HEK293T (cell line): Measurements from ENCODE around the gene AKAP8L.

Source experiments
- CTCF ChIA-PET: fragments of 350-600 bp; formaldehyde crosslinking; extraction: SDS; loops from one replicate; lab custom pipeline; 2021; ENCODE audit warnings: antibody characterized with exemption, inconsistent platforms; lab: Yijun Ruan, JAX
- POLR2A ChIA-PET: fragments of 350-600 bp; formaldehyde crosslinking; extraction: SDS; loops from one replicate; lab custom pipeline; 2020; ENCODE audit warnings: antibody characterized with exemption, inconsistent platforms; lab: Yijun Ruan, JAX
- DNase-seq: peaks from one replicate; pipeline ENCODE4 v3.0.0; 2012; ENCODE audit warnings: mixed read lengths; ENCODE audit errors: extremely low spot score
- ARNT ChIP-seq: fragments of 450-650 bp; IDR thresholded peaks from 2 replicates; pipeline ENCODE4 v1.6.1; 2017; ENCODE audit warnings: mild to moderate bottlenecking
- BHLHE40 ChIP-seq: fragments of 450-650 bp; IDR thresholded peaks from 2 replicates; pipeline ENCODE4 v1.6.1; 2016; ENCODE audit warnings: mild to moderate bottlenecking, moderate library complexity, borderline replicate concordance
- CTBP1 ChIP-seq: fragments of 450-650 bp; IDR thresholded peaks from 2 replicates; pipeline ENCODE4 v1.6.1; 2016; ENCODE audit warnings: borderline replicate concordance
- ELF4 ChIP-seq: fragments of 450-650 bp; IDR thresholded peaks from 2 replicates; pipeline ENCODE4 v1.6.1; 2017; ENCODE audit warnings: antibody characterized with exemption
- FOXA1 ChIP-seq: fragments of 450-650 bp; IDR thresholded peaks from 2 replicates; pipeline ENCODE4 v1.6.1; 2016; ENCODE audit warnings: mild to moderate bottlenecking
- FOXK2 ChIP-seq: fragments of 450-650 bp; IDR thresholded peaks from 2 replicates; pipeline ENCODE4 v1.6.1; 2016; ENCODE audit warnings: mild to moderate bottlenecking
- FOXM1 ChIP-seq: fragments of 450-650 bp; IDR thresholded peaks from 2 replicates; pipeline ENCODE4 v1.6.1; 2017; ENCODE audit warnings: mild to moderate bottlenecking, borderline replicate concordance
- HDGF ChIP-seq: fragments of 450-650 bp; IDR thresholded peaks from 2 replicates; pipeline ENCODE4 v1.6.1; 2017; ENCODE audit warnings: antibody characterized with exemption, borderline replicate concordance
- L3MBTL2 ChIP-seq: fragments of 450-650 bp; conservative IDR thresholded peaks from 2 replicates; pipeline ENCODE4 v1.6.1; 2016; ENCODE audit warnings: mild to moderate bottlenecking
- LEF1 ChIP-seq: fragments of 450-650 bp; IDR thresholded peaks from 2 replicates; pipeline ENCODE4 v1.6.1; 2017; ENCODE audit warnings: mild to moderate bottlenecking, borderline replicate concordance
- NFRKB ChIP-seq: fragments of 450-650 bp; IDR thresholded peaks from 2 replicates; pipeline ENCODE4 v1.6.1; 2016; ENCODE audit warnings: mild to moderate bottlenecking, moderate library complexity
- PKNOX1 ChIP-seq: fragments of 450-650 bp; IDR thresholded peaks from 2 replicates; pipeline ENCODE4 v1.6.1; 2016
- SP1 ChIP-seq: fragments of 450-650 bp; IDR thresholded peaks from 2 replicates; pipeline ENCODE4 v1.6.1; 2017
- SUZ12 ChIP-seq: fragments of 450-650 bp; IDR thresholded peaks from 2 replicates; pipeline ENCODE4 v1.6.1; 2016; ENCODE audit warnings: mild to moderate bottlenecking
- TARDBP ChIP-seq: fragments of 450-650 bp; IDR thresholded peaks from 2 replicates; pipeline ENCODE4 v1.6.1; 2016
- ZNF384 ChIP-seq: fragments of 450-650 bp; IDR thresholded peaks from 2 replicates; pipeline ENCODE4 v1.6.1; 2016

AKAP8L gene

DNA sequence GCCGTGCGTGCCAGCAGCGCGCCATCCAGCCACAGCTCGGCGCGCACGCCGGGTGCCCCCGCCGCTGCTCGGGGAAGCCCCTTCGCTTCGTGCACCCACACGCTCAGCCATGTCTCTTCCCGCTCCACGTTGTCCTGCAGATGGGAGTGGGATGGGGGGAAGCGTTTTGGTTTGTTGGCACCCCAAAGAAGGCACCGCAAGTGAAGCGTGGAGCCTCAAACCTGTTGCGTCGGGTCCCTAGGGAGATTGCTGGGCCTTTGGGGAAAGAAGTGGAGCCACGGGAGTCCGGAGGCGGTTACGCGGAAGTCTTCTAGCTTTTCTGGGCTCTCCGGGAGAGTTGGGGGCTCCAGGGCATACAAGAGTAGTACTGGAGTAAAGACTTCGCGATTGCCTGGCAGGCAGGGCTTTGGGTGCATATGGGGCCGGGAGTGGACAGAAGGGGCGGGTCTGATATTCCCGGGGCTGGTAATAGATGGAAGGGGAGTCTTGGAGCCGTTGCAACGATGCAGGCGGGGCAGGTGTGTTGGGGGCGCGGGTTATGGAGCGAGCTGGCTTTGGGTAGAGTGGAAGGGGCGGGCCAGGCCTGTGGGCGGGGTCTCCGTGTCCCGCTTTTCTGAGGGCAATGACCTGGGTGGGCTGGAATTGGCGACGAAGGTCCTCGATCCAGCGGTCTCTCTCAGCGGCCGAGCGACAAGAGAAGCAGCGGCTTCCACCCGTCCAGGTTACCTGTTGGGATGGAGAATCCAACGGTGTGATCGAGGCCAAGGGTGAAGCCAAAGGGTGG, 39.1 kb upstream of the AKAP8L start:
- ChIA-PET CTCF (no interaction called here), POLR2A (no interaction called here)
- TF ChIP-seq CTBP1 (no peak), FOXA1 (no peak), L3MBTL2 (no peak), PKNOX1 (no peak), FOXM1 (no peak), HDGF (no peak), SP1 (no peak), BHLHE40 (no peak), TARDBP (no peak)
- DNase-seq: no peak

DNA sequence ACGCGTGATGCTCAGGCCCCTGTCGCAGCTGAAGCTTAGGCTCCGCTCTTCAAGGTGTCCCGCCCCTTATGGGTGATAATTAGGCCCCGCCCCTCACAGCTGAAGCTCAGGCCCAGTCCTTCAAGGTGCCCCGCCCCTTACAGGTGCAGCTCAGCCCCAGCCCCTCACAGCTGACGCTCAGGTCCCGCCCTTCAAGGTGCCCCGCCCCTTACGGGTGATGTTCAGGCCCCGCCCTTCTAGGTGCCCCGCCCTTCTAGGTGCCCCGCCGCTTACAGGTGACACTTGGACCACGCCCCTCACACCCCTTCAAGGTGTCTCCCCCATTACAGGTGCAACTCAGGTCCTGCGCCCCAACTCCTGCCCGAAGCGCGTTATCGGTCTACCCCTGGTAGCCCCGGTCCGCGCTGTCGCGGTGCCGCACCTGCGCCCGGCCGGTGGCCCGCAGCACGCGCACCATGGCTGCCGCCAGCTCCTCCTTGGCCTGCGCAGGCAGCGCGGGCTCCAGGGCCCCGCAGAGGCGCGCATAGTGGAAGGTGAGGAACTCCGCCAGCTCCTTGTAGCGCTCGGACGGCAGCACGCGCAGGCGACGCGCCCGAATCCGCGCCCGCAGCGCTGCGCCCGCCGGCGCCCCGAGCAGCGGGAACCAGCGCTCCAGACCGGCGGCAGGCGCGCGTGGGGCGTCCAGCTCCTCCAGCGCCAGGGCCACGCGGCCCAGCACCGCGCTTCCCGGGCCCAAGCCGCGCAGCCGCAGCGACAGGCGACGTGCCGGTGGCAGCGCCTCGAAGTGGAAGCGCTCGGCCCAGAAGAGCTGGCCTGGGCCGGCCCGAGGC, 38.3 kb upstream of the AKAP8L start:
- POLR2A ChIA-PET: no interaction called here
- DNase-seq: no peak
- CTCF ChIA-PET: no interaction called here
- no peak for TF ChIP-seq ARNT
- no peak for TF ChIP-seq SUZ12
- TF ChIP-seq HDGF: no peak
- TF ChIP-seq ZNF384: no peak
- no peak for TF ChIP-seq CTBP1
- no peak for TF ChIP-seq L3MBTL2
- TF ChIP-seq TARDBP: no peak
- TF ChIP-seq ELF4: no peak
- TF ChIP-seq NFRKB: no peak
- no peak for TF ChIP-seq FOXM1
- TF ChIP-seq PKNOX1: no peak
- no peak for TF ChIP-seq SP1

DNA sequence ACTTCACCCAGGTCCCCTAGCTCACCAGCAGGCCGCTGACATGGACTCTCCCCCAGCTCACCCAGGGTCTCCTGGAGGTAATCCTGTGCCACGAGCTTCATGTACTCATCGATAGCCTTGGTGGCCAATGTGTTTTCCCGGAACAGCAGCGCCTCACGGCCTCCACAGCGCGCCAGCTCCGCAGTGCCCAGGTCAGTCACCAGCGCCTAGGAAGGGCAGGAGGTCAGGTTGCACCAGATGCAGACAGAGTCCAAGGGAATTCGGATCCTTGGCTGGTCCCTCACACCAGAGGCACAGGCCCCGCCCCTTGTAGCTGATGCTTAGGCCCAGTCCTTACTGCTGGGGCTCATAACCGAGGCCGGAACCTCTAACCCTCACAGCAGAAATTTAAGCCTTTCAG, 37.7 kb upstream of the AKAP8L start:
- CTCF ChIA-PET: interaction anchor here (0.6 kb wide), 1 partner anchor 146 kb away, joined by 3 read pairs; no protein-coding TSS in a partner anchor
- no peak for DNase-seq
- TF ChIP-seq NFRKB (no peak), TARDBP (no peak), SUZ12 (no peak), HDGF (no peak)
- POLR2A ChIA-PET: no interaction called here

DNA sequence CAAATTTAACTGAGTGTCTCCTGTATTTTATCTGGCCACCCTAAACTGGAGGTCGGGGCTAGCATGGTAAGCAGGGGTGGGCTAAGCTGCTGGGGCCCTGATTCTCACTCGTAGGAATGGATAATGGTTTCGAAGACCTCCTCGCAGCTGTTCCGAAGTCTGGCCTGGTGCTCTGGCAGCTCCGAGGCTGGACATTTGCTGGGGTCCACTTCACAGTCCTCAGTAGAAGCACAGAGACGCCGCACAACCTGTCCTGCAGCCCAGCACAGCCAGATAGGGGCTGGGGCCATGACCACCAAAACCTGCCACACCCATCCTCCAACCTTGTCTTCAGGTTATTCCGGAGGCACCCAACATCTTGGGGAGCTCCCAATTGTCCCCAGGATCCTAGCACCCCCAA, 37.2 kb upstream of the AKAP8L start:
- no peak for DNase-seq
- no peak for TF ChIP-seq ARNT
- TF ChIP-seq ZNF384: no peak
- no peak for TF ChIP-seq L3MBTL2
- no peak for TF ChIP-seq CTBP1
- TF ChIP-seq BHLHE40: no peak
- no peak for TF ChIP-seq LEF1
- TF ChIP-seq ELF4: no peak
- no peak for TF ChIP-seq PKNOX1
- no peak for TF ChIP-seq FOXK2
- TF ChIP-seq FOXM1: no peak
- no peak for TF ChIP-seq NFRKB
- TF ChIP-seq SUZ12: no peak
- no peak for TF ChIP-seq SP1
- no peak for TF ChIP-seq HDGF
- TF ChIP-seq FOXA1: no peak
- TF ChIP-seq TARDBP: no peak
- ChIA-PET CTCF (interaction anchor here (0.6 kb wide), 1 partner anchor 145 kb away, joined by 3 read pairs; no protein-coding TSS in a partner anchor), POLR2A (no interaction called here)

GRCh38 chr19:15453906-15454860, 35.4 kb upstream of the AKAP8L start:
- ChIA-PET POLR2A (no interaction called here), CTCF (no interaction called here)
- TF ChIP-seq FOXK2: no peak
- no peak for TF ChIP-seq SP1
- no peak for TF ChIP-seq FOXM1
- no peak for TF ChIP-seq L3MBTL2
- no peak for TF ChIP-seq ELF4
- no peak for TF ChIP-seq ZNF384
- no peak for TF ChIP-seq CTBP1
- no peak for TF ChIP-seq SUZ12
- no peak for TF ChIP-seq BHLHE40
- TF ChIP-seq FOXA1: no peak
- no peak for TF ChIP-seq HDGF
- no peak for TF ChIP-seq PKNOX1
- TF ChIP-seq ARNT: no peak
- no peak for DNase-seq
